Measurements from ENCODE around the gene AKIP1. TPM values are rescaled to one million over a fixed set of nuclear protein-coding genes. Genes with fewer than 3 reads are reported as not detected.

AKIP1 gene, protein sequence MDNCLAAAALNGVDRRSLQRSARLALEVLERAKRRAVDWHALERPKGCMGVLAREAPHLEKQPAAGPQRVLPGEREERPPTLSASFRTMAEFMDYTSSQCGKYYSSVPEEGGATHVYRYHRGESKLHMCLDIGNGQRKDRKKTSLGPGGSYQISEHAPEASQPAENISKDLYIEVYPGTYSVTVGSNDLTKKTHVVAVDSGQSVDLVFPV
- 45.6 and 53.7 TPM in 2 replicates for total RNA-seq (ENCODE audit: low replicate concordance)

DNA sequence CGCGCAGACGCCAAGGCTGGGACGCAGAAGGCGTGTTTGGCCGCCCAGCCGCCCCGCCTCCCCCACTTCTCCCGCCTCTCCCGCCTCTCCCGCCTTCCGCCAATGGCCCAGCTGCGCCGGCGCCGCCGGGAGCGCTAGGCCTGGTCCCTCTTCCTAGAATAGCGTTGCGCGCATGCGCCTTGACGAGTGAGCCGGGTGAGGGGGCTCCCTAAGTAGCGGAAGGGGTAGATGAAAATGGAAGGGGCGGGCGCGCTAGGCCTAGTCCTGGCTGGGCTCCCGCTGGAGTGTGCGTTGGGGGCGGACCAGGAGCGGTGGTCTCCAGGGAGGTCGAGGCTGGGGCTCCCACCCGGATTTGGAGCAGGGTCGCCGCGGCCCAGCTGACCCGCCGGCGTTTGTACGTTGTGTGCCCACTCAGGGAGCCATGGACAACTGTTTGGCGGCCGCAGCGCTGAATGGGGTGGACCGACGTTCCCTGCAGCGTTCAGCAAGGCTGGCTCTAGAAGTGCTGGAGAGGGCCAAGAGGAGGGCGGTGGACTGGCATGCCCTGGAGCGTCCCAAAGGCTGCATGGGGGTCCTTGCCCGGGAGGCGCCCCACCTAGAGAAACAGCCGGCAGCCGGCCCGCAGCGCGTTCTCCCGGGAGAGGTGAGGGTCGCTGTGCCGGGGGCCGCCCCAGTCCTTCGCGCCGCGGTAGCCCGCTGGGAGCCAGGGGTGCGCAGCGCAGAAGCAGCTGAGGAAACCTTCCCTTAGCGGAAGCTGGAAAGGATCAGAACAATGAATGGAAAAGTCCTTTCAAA lies at the start of gene AKIP1:
AKIP1 (plus strand) TSS at position 161 of the 795 bp plus-strand sequence; CDS start at position 422, 261 bp downstream.
- no peaks in the 10 kb centered on the region for H3K9me3 Mint-ChIP-seq
- peak within 1 kb of the TSS; percentile 73 for H3K4me3 ChIP-seq
- peak within 1 kb of the TSS; percentile 49 for H3K9ac ChIP-seq
- no peaks in the 10 kb centered on the region for H3K36me3 ChIP-seq
- H3K4me2 ChIP-seq = peak within 1 kb of the TSS; percentile 87
- no peak for TF ChIP-seq EZH2 (IDR thresholded peaks at IDR 0.05)
- TF ChIP-seq, protein P1, sequence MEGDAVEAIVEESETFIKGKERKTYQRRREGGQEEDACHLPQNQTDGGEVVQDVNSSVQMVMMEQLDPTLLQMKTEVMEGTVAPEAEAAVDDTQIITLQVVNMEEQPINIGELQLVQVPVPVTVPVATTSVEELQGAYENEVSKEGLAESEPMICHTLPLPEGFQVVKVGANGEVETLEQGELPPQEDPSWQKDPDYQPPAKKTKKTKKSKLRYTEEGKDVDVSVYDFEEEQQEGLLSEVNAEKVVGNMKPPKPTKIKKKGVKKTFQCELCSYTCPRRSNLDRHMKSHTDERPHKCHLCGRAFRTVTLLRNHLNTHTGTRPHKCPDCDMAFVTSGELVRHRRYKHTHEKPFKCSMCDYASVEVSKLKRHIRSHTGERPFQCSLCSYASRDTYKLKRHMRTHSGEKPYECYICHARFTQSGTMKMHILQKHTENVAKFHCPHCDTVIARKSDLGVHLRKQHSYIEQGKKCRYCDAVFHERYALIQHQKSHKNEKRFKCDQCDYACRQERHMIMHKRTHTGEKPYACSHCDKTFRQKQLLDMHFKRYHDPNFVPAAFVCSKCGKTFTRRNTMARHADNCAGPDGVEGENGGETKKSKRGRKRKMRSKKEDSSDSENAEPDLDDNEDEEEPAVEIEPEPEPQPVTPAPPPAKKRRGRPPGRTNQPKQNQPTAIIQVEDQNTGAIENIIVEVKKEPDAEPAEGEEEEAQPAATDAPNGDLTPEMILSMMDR (IDR thresholded peaks at IDR 0.05) = no peak
- TF ChIP-seq EZH2phosphoT487 (IDR thresholded peaks at IDR 0.05) = no peak
- H3K36me3 Mint-ChIP-seq = peaks cover 7% of the 10 kb centered on the region
- peak within 1 kb of the TSS; percentile 95 for H3K4me3 Mint-ChIP-seq
- peak within 1 kb of the TSS; percentile 72 for H3K27ac ChIP-seq
- H3K27ac Mint-ChIP-seq = peak within 1 kb of the TSS; percentile 97
- H3K4me1 ChIP-seq = peaks cover 16% of the 10 kb centered on the region
- peaks cover 49% of the 10 kb centered on the region for H3F3A ChIP-seq (ENCODE audit: low read depth)
- H4K20me1 ChIP-seq (ENCODE audit: low read depth) = peaks cover 13% of the 10 kb centered on the region
- peaks cover 32% of the 10 kb centered on the region for H3K4me1 Mint-ChIP-seq
- H3K27me3 ChIP-seq = peaks cover 25% of the 10 kb centered on the region
- H3K27me3 Mint-ChIP-seq (ENCODE audit: insufficient read depth, low read depth) = peaks cover 2% of the 10 kb centered on the region
- no peaks in the 10 kb centered on the region for H3K9me3 ChIP-seq (ENCODE audit: low read depth)
- peak; percentile 100 for DNase-seq (ENCODE audit: low spot score)
- H2AFZ ChIP-seq (replicated peaks) = peak within 1 kb of the TSS; percentile 59
- H3K79me2 ChIP-seq (ENCODE audit: low read depth) = peaks cover 38% of the 10 kb centered on the region

DNA sequence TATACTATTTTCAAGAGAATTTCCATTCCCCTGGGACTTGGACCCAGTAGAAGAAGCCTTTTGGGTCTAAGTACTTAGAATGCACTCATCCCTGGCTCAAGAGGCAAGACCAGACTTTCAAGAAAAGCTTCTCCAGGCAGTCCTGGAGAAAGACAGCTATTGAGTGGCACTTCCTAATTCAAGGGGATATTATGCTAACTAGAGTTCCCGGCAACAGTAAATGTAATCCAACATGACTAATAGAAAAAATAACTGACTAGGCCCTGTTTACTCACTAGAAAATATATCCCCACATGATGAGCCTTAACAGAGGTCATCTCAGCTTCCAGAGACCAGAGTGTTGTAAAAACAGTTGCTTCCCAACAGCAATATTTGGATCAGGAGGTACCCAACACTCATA lies 47.2 kb upstream of the AKIP1 start:
- H3K4me3 Mint-ChIP-seq = no peak overlapping the region
- TF ChIP-seq EZH2 (IDR thresholded peaks at IDR 0.05) (no peak), EZH2phosphoT487 (IDR thresholded peaks at IDR 0.05) (no peak)
- TF ChIP-seq, protein P1 (IDR thresholded peaks at IDR 0.05) = no peak
- no peaks in the 10 kb centered on the region for H4K20me1 ChIP-seq (ENCODE audit: low read depth)
- no peak overlapping the region for H3K27ac Mint-ChIP-seq
- H3K27me3 ChIP-seq = no peaks in the 10 kb centered on the region
- H2AFZ ChIP-seq (replicated peaks) = no peak overlapping the region
- H3F3A ChIP-seq (ENCODE audit: low read depth) = no peaks in the 10 kb centered on the region
- H3K9me3 ChIP-seq (ENCODE audit: low read depth) = no peaks in the 10 kb centered on the region
- peaks cover 21% of the 10 kb centered on the region for H3K36me3 Mint-ChIP-seq
- peaks cover 4% of the 10 kb centered on the region for H3K27me3 Mint-ChIP-seq (ENCODE audit: insufficient read depth, low read depth)
- H3K27ac ChIP-seq = no peak overlapping the region
- H3K9ac ChIP-seq = no peak overlapping the region
- H3K4me1 Mint-ChIP-seq = peaks cover 24% of the 10 kb centered on the region
- no peak overlapping the region for H3K4me3 ChIP-seq
- peaks cover 16% of the 10 kb centered on the region for H3K4me1 ChIP-seq
- H3K79me2 ChIP-seq (ENCODE audit: low read depth) = peaks cover 67% of the 10 kb centered on the region
- no peak overlapping the region for H3K4me2 ChIP-seq
- H3K9me3 Mint-ChIP-seq = peaks cover 9% of the 10 kb centered on the region
- no peaks in the 10 kb centered on the region for H3K36me3 ChIP-seq
- no peak for DNase-seq (ENCODE audit: low spot score)

DNA sequence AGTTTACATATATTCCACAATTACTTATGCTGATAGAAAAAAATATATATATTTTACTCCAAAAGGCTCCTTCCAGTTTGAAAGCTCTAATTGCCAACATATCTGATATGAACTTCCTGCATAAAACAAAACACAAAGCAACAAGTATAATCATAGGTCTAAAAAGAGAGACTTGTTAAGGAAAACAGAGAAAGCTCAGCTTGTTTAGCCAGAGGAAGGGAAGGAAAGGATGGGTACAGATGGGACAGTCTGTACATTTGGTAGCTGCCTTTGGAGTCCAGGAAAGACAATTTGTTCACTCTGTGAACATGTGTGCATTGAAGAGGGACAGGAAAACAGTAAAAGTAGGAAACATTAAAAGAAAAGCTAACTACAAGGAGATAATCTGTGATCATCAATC lies 45.7 kb upstream of the AKIP1 start:
- H4K20me1 ChIP-seq (ENCODE audit: low read depth) = no peaks in the 10 kb centered on the region
- Mint-ChIP-seq H3K27ac (no peak overlapping the region), H3K4me1 (peaks cover 36% of the 10 kb centered on the region), H3K36me3 (peaks cover 20% of the 10 kb centered on the region), H3K9me3 (peaks cover 9% of the 10 kb centered on the region), H3K4me3 (no peak overlapping the region), H3K27me3 (ENCODE audit: insufficient read depth, low read depth) (peaks cover 4% of the 10 kb centered on the region)
- H3K4me2 ChIP-seq = no peak overlapping the region
- H3K79me2 ChIP-seq (ENCODE audit: low read depth) = peaks cover 74% of the 10 kb centered on the region
- TF ChIP-seq, protein P1 (IDR thresholded peaks at IDR 0.05) = no peak
- TF ChIP-seq EZH2phosphoT487 (IDR thresholded peaks at IDR 0.05) (no peak), EZH2 (IDR thresholded peaks at IDR 0.05) (no peak)
- H3K4me3 ChIP-seq = no peak overlapping the region
- H3K27me3 ChIP-seq = no peaks in the 10 kb centered on the region
- no peaks in the 10 kb centered on the region for H3K9me3 ChIP-seq (ENCODE audit: low read depth)
- no peak overlapping the region for H3K9ac ChIP-seq
- DNase-seq (ENCODE audit: low spot score) = no peak
- no peak overlapping the region for H2AFZ ChIP-seq (replicated peaks)
- no peaks in the 10 kb centered on the region for H3K36me3 ChIP-seq
- no peak overlapping the region for H3K27ac ChIP-seq
- H3F3A ChIP-seq (ENCODE audit: low read depth) = peaks cover 7% of the 10 kb centered on the region
- peaks cover 27% of the 10 kb centered on the region for H3K4me1 ChIP-seq
